IPS-NIHi7 (cell line): Measurements from ENCODE around the gene ATP5PD.
A peak's percentile ranks its signal among the peaks of the same experiment; 100 is the strongest.
"Not testable (repeated sequence)": the region's sequence is repeated elsewhere in the genome, so short reads cannot be mapped to it uniquely, and the experiment has no call there.

Experiments
- DNase-seq: peaks from one replicate; pipeline ENCODE4 v3.0.0; 2012; ENCODE audit warnings: mixed read lengths; ENCODE audit errors: extremely low spot score

Gene ATP5PD

DNA sequence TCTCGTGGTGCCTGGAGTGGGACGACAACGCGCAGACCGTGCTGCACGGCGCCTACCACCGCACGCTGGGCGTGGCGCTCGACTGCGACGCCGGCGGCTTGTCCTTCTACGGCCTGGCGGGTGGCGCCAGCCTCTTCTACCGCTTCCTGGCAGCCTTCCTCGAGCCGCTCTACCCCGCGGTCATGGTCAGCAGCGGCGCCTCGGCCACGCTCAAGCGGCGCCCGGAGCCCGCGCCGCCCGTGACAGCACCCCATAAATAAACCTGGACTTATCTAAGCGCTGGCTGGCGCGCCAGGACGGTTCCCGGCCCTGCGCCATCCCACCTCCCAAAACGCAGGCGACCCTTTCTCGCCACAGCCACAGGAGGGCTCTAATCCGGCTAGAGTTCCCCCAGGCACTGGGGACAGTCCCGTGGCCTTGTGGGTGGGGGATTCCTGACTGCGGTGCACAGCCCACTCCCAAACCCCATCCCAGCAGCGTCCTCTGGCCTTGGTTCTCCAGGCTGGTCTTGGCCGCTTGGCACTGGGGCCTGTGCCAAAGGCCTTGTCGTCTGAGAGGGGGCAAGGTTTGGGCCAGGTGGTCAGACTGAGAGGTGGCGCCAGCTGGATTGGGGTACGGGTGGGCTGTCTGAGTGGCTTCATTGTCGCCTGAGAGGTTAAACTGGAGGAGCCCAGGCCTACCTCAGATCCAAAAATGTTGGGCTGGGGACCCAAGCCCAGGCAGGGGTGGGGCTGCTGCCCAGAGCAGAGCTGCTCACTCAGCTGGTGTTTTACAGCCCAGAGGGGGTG lies 30.9 kb upstream of the ATP5PD start:
- DNase-seq = no peak

DNA sequence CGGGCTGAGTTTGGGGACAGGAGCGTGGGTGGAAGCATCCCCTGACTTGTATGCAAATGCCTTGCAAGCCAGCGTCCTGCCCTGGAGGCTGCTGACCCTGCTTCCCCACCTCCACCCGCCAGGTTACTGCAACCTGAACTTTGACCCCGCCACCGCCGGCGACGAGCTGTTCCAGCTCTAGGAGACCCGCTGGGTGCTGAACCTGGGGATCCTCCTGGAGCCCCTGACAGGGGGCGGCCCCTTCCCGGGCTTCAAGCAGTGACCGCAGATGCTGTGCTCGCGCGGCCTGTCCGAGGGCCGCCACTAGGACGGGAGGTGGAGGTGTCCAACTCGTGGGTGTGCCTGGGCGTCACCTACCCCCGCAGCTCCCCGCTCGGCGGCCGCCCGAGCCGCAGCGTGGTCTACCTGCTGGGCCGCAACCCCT lies 30.3 kb upstream of the ATP5PD start:
- no peak for DNase-seq

DNA sequence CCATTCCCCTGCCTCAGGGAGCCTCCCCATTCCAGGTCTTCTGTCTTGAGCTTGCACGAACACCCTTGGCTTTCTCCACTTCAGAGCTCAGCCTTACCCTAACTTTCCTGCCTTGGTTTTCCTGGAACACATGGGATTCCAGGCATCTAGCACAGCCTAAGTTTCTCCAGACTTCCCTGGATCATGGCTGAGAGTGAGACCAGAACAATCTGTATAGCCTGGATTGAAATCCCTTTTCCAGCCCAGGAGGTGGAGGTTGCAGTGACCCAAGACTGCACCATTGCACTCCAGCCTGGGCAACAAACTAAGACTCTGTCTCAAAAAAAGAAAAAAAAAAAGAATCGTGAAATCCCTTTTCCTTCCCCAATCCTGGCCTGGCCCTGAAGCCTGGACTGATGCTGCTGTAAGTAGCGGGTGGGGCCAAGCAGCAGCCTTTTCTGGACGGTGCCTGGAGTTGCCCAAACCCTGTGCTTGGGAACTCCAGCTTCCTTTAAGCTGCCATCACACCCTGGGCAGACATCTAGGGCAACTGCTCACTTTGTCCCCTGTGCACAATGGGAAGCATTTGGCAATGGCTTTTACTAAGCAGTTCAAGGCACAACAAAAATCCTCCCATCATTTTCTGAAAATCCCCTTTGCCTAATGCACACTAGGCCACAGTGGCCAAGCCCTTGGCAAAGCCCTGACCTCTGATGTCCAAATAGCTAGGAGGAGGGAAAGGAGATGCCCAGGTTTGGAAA lies 29.0 kb upstream of the ATP5PD start:
- no peak for DNase-seq

DNA sequence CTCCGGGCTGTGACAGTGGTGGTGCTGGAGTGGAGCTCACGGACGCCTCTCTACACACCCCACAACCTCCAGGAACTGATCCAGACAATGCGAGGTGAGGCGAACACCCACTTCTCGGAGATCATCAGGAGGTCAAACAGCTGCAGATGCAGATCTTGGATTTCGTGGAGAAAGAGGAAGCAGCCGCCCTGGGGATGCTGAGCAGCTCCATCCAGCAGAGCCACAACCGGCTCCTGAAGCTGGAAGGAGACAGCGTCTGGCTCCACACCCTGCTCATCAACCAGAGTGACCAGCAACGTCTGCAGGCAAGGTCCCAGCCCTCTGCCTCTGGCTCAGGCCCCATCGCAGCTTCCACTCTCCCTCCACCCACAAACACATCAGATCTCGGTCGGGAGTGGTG lies 27.8 kb upstream of the ATP5PD start:
- no peak for DNase-seq

DNA sequence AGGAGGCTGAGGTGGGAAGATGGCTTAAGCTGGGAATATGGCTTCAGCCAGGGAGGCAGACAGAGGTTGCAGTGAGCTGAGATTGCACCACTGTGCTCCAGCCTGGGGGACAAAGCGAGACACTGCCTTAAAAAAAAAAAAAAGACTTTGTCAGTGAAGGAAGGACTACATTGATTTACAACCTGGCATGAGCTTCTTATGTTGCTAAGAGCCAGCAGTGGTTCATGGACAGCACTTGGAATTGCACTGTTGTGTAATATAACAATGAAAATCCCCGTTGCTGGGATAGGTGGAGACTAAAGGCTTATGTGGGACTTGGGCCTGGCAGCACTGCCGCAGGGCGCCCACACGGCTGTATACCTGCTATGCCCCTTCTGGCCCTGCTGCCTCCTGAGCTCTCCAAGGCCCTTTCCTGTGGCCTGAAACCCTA lies 26.9 kb upstream of the ATP5PD start:
- no peak for DNase-seq

DNA sequence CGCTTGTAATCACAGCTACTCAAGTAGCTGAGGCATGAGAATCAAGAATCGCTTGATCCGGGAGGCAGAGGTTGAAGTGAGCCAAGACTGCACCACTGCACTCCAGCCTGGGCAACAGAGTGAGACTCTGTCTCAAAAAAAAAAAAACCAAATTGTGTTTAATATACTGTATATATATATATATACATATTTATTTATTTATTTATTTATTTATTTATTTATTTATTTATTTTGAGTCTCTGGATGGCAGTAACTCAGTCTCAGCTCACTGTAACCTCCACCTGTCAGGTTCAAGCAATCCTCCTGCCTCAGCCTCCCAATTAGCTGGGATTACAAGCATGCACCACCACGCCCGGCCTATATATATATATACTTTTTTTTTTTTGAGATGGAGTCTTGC lies 26.1 kb upstream of the ATP5PD start:
- not testable (repeated sequence) for DNase-seq

DNA sequence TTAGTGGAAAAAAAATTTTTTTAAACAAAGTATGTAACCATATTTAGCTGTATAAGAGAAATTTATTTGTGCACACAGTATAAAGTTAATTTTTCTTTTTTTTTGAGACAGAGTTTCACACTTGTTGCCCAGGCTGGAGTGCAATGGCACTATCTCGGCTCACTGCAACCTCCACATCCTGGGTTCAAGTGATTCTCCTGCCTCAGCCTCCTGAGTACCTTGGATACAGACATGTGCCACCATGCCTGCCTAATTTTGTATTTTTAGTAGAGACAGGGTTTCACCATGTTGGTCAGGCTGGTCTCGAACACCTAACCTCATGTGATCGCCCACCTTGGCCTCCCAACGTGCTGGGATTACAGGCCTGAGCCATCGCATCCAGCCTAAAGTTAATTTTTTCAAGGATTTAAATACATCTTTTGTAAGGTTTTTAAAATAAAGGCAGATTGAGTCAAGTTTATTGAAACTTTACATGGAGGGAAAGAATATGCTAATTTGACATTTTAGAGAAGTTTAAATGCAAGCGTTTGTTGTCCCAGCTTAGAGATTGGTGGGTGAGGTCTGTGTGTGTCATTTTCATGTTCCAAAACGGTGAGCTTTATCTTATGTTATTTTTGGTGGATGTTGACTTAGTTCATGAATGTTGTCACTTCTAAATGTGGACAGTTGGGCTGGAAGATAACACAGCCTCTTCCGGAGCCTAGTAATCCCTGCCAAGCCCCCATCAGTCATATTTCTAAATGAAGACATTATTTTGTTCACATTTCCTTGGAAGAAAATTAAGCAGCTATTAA lies 24.9 kb upstream of the ATP5PD start:
- not testable (repeated sequence) for DNase-seq

DNA sequence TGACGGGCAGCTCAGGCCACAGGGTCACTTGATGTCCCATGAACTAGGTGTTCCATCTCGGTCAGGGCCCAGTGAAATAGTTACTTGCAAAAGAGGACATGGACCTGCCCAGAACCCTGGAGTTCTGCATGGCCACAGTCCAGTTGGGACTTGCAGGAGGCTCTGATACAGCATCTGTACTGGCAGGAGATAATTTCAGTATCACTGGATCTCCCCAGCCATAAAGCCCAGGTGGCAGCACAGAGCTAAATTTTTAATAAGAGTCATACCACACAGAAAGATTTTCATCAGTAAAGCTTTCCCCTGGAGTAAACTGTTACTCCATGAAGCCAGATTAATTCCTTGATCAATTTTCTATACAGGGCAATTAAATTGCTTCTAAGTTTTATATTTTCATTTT lies 23.0 kb upstream of the ATP5PD start:
- no peak for DNase-seq

DNA sequence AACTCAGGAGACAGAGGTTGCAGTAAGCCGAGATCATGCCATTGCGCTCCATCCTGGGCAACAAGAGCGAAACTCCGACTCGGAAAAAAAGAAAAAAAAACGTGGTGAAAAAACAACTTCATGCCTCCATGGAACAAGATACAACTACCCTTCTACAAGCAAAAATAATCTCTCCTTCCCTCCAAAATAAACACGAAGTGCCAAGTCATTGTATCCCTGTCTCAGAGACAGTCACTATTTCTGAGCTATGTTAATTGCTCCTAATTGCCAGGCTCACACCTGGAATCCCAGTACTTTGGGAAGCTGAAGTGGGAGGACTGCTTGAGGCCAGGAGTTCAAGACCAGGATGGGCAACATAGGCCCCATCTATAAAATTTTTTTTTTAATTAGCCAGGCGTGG lies 22.0 kb upstream of the ATP5PD start:
- DNase-seq = no peak

DNA sequence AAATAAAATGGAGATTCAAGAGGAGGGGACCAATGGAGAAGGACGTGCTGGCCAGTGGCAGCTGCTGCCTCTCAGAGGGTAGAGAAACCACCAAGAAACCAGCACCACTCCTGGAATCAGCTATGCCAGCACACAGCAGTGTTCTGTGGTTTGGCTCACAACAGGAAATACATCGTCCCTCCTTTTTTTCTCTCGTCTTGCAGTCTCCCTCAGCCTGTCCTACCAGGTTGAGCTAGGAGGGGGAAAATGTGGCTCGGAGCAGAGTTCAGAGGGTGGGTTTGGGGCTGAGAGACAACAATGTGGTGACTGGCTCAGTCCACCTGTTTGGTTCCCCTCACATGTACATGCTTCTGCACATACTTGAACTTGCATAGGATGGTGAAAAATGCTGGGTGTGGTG lies 21.1 kb upstream of the ATP5PD start:
- no peak for DNase-seq

DNA sequence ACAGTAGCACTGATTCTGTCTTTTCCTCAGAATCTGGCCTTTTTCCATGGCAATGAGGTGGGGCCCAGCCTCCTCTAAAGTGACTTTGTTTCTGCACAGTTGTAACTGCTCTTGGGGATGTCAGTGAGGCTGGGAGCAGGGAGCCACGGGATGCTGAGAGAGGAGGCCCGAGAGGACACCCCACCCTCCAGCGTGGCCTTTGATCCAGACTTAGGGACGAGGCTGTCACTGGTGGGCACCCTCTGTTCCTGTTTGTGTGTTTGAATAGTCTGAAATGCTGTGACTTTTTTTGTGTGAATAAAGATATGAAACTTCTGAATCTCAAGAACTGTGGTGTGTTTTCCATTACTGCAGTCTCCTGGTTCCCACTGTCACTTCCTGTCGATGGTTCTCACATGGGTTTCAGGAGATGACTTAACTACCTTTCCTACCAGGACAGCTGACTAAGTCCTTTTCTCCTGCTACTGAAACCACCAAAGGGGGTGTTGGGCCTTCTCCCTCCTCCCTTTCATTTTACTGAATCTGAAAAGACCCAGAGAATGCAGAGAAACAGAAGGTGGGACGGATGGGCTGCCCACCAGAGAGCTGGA lies 18.9 kb upstream of the ATP5PD start:
- no peak for DNase-seq

DNA sequence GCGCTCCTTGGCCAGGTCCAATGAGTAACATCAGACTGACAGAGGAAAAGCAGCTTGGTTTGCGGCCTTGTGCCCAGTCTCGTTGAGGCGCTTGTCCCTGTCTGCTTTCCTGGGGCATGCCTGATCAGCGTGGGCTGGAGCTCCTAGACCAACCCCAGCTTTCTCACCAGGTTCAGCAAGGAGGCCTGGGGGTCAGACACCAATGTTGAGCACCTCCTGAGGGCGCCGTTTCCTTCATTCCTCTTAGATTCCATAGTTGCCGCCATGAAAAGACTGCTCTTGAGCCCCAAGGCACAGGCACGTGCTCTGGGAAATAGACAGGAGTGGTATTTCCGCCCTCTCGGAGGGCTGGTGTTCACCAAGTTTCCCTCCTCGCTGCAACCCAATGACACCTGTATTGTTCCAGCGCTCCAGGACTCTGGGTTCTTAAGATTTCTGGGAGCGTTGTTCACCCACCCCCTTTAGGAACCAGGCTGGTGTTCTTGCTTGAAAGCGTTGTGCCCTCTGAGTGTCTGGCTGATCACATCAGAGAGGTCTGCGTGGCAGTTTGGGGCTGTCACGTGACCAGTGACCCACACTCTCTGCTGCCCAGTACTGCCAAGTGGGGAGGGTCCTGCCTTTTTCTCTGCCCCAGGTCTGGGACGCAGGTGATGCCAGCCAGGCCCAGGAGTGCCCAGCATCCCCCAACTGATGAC lies 18.2 kb upstream of the ATP5PD start:
- peak; percentile 61 for DNase-seq

DNA sequence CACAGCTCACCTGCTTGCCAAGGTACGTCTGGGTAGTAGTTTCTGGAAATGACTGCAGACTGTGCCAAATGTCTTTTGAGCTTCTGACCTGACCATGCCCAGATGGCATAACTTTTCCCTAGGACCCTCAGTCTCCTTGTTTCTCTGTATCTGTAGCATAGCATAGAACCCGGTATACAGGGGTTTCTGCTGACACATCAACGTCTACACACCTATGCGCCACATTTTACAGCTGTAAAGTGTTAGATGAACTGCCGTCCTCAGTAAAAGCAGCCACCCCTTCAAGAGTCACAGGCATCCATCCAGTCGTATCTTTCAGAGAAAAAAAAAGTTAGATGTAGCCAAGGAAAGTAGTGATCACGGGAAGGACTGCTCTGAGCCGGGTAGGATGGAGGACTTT lies 17.7 kb upstream of the ATP5PD start:
- no peak for DNase-seq

DNA sequence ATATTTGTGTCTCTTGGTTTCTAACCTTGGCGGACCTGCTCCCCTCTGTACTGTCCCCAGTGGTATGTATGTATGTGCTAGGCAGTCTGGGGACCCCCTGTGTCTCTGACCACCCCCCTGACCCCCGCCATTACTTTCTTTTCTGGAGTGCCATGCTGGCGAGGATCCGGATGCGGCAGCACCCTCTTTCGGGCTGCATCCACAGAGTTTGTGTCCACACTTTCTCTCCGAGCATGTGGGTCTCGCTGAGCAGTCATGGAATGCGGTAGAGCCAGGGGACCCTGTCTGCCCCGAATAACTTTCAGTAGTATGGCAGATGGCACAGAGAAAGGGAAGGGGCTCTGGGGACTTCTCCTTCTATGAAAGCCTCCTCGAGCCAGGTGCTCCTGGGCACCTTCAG lies 17.3 kb upstream of the ATP5PD start:
- no peak for DNase-seq

DNA sequence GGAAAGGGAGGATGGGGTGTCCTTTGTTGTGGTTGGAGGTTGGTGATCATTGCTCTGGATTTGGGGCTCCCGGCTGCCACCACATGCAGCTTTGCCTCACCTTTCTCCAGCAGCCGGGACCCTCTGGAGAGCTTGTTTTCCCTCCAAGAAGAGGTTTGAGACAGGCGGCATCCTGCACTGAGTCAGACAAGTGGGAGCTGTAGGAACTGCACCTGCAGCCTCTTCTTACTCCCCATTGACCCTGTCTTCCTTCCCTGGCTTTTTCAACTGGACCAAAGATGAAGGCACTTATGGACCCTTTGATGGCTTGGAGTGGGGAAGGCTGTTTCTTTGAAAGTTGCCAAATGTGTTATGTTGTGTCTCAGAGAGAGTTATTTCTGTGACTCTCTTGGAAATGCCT lies 16.9 kb upstream of the ATP5PD start:
- no peak for DNase-seq

DNA sequence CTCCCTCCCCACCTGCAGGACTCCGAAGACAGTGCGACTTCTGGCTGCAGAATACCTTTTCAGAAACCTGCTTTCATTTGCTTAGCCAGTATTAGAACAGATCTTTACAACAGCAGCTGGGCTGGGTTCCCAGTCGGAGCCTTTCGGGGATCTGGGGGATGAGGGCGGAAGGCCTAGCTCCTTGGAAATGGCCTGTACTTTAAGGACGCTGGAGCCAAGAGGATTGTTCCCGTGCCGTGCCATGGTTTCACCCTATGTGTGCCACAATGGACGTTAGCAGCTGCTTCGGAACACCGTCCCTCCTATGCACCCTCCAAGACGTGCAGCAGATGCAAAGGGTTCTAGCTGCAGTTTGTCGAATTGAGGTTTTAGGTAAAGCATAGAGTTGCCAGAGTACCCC lies 16.4 kb upstream of the ATP5PD start:
- no peak for DNase-seq

DNA sequence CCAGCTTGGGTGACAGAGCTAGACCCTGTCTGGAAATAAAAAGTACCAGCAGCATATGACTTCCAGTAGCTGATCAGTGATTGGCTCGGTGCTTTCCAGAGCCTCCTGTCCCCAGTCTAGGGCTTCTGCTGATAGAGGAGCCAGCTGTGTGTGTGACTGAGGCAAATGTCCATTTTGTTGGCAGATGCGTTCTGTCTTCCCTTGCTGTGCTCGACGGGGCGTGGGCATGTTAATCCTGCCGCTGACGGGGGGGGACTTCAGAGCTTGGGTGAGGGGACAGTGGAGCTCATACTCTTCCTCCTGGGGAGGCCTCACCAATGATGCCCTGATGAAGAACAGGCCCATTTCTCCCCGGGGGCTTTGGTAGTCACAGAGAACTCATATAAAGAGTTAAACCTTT lies 14.8 kb upstream of the ATP5PD start:
- DNase-seq = no peak

DNA sequence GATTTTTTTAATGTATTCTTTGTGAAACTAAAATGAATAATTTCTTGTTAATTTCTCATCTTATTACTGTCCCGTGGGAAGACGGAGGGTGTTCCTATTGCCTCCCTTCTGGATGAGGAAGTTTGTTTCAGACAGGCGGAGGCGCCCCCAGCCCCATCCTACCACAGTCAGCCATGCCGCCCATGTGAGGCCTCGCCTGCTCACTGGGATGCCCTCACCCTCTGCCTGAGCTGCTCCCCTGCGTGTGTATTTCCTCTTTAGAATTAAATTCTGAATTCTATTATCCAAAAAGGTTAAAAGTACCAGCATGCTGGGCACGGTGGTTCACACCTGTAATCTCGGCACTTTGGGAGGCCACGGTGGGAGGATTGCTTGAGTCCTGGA lies 14.3 kb upstream of the ATP5PD start:
- DNase-seq = no peak

DNA sequence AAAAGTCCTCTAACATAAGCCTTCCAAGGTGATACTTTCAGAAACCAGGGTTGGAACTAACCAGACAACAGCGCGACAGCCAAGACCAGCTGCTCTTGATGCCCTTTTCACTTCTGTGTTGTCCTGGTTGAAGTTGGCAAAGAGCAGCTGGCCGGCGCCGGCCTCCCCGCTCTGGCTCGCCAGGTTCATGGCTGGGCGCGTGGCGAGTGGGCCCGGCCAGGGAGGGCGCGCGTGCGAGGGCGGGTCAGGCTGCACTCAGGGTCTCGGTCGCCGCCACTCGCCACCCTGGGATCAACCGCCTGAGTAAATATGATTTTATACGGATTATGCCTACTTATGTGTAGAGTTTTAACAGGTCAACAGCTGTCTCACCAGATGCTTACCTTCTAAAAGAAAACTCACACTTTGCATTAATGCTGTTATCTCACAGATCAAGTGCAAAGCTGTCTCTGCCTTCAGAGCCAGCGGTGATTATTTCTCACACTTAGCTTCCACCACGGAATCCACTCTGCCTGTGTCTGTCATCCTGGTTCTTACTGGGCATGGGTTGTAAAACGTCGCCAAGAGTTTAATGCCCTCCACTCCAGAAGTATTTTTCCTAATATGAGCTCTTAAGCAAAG lies 13.8 kb upstream of the ATP5PD start:
- no peak for DNase-seq

DNA sequence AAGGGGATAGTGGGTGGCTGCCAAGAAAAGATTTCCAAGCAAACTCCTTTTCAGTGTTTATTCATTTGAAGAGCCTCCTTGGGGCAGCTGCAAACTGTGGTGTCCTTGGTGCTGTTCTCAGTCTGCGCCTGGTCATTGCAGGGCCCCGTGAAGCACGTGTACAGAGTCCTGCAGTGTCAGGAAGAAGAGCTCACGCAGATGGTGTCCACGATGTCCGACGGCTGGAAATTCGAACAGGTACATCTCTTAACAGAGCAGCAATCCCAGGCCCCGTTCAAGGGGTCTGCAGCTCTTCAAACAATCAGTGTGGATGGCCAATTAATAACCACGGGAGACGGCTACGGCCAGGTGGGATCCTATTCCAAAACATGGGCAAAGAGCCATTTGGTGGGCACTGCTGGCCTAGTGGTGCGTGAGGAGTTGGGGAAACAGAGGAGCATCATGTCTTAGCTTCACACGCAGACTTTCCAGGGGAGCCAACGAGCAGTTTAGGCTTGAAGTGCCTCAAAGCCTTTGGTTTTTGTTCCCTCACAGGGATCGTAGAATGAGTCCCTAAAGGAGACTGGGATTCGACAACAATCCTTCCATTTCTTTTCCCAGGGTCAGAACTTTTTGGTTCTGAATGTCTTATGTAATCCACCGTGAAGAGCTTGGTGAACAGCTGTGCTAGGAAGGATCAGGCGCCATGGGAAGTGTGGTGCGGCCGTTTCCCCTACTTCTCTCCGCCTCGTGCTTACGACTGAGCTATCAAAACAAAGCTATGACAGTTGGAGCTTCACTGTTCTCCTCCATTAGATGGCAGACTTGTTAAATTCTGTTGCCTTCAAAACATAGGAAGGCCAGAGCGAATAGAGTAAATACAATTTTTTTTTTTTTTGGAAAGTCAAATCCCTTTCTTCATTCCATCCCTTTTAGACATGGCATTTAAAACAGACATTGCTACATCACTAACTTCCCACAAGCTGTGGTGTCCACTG lies 12.9 kb upstream of the ATP5PD start:
- DNase-seq = peak; percentile 28
